ENCODE measurements around the gene BPTF.
"Not testable (repeated sequence)": the region's sequence is repeated elsewhere in the genome, so short reads cannot be mapped to it uniquely, and the experiment has no call there.

Gene BPTF

GRCh38 chr17:67801626-67802175, 23.6 kb upstream of the BPTF start:
- no peak for DNase-seq (ENCODE audit: low read depth)
- no peak overlapping the region for H3K4me3 ChIP-seq (ENCODE audit: low read depth, low read length)
- no peak for TF ChIP-seq CTCF (IDR thresholded peaks at IDR 0.05; ENCODE audit: control insufficient read depth, extremely low read depth, insufficient read depth)

GRCh38 chr17:67810464-67810863, 14.8 kb upstream of the BPTF start:
- H3K4me3 ChIP-seq (ENCODE audit: low read depth, low read length): no peak overlapping the region
- DNase-seq (ENCODE audit: low read depth): no peak
- TF ChIP-seq CTCF (IDR thresholded peaks at IDR 0.05; ENCODE audit: control insufficient read depth, extremely low read depth, insufficient read depth): no peak

GRCh38 chr17:67812380-67812779, 12.9 kb upstream of the BPTF start:
- DNase-seq (ENCODE audit: low read depth); H3K4me3 ChIP-seq (ENCODE audit: low read depth, low read length): not testable (repeated sequence)

GRCh38 chr17:67813803-67814180, 11.5 kb upstream of the BPTF start:
- no peak for TF ChIP-seq CTCF (IDR thresholded peaks at IDR 0.05; ENCODE audit: control insufficient read depth, extremely low read depth, insufficient read depth)
- no peak overlapping the region for H3K4me3 ChIP-seq (ENCODE audit: low read depth, low read length)
- no peak for DNase-seq (ENCODE audit: low read depth)

GRCh38 chr17:67818110-67819002, 6.9 kb upstream of the BPTF start:
- TF ChIP-seq CTCF (IDR thresholded peaks at IDR 0.05; ENCODE audit: control insufficient read depth, extremely low read depth, insufficient read depth): no peak
- no peak for DNase-seq (ENCODE audit: low read depth)
- no peak overlapping the region for H3K4me3 ChIP-seq (ENCODE audit: low read depth, low read length)

GRCh38 chr17:67819722-67820121, 5.6 kb upstream of the BPTF start:
- no peak for TF ChIP-seq CTCF (IDR thresholded peaks at IDR 0.05; ENCODE audit: control insufficient read depth, extremely low read depth, insufficient read depth)
- H3K4me3 ChIP-seq (ENCODE audit: low read depth, low read length): no peak overlapping the region
- DNase-seq (ENCODE audit: low read depth): no peak

- no peak overlapping the region for H3K4me3 ChIP-seq (ENCODE audit: low read depth, low read length)
- TF ChIP-seq CTCF (IDR thresholded peaks at IDR 0.05; ENCODE audit: control insufficient read depth, extremely low read depth, insufficient read depth): no peak
- no peak for DNase-seq (ENCODE audit: low read depth)
These were observed 3.4 kb upstream of the BPTF start for GRCh38 chr17:67821871-67822367.

GRCh38 chr17:67825627-67826601, 611 bp downstream of the BPTF start:
- not testable (repeated sequence) for DNase-seq (ENCODE audit: low read depth)
- peak overlapping the region; percentile 77 for H3K4me3 ChIP-seq (ENCODE audit: low read depth, low read length)
